Renal cortex interstitium (tissue), 11 donors: ENCODE measurements around the gene RABL2A. TPM values are rescaled to one million over a fixed set of nuclear protein-coding genes. Genes with fewer than 3 reads are reported as not detected.
"Not testable (repeated sequence)": the region's sequence is repeated elsewhere in the genome, so short reads cannot be mapped to it uniquely, and the experiment has no call there.

Experiments used
- DNase-seq, 11 donors: peaks; one replicate each; pipeline ENCODE4 v3.0.0-alpha.2; 2013; ENCODE audit warnings: low read depth in 9 of 11, low spot score in 4 of 11; ENCODE audit errors: extremely low read depth in 1 of 11
- polyA plus RNA-seq, 3 donors: library from polyadenylated mRNA; unstranded; fragments of 120-200 nt; gene quantifications; one replicate each; pipeline ENCODE4 v1.2.1, GENCODE V29; 2013; ENCODE audit not compliant: insufficient read length in 3 of 3

RABL2A gene
- polyA plus RNA-seq, 3 donors, result 45.6 to 74.1 (median 45.9) TPM

DNA sequence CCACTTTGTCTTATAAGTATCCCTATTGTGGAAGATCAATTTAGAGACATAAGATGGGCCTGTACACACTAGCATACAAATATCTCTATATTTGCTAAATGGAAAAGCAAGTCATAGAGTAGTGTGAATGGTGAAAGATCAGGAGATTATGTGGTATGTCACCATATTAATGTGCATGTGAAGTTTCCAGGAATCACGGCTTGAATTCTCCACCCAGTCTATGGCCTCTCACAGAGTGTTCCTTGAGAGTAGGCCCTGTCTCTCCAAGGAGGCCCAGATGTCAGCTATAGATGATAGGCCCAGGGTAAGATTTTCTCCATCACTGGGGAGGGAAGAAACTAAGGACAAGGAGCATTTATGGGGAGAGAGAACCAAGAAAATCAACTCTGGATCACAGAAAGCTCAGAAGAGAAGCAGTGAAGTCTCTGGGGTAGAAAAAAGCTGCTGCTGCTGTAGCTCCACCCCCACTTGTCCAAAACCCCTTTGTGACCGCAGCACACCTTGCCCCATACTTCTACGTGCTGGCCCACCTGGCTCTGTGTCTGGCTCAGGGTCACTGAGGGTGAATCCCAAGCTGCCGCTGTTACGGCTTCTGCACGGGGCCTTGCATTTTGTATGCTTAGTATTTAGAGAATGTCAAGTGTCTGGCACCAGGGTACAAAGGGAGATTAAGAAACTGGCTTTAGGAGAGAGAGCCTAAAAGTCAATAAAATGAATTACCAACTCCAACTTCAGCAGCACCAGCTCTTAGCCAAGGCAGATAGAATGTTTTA, 37.9 kb downstream of the RABL2A start:
- not testable (repeated sequence) for DNase-seq

GRCh38 chr2:113669013-113669412, 41.9 kb downstream of the RABL2A start:
- DNase-seq, result not testable (repeated sequence)

GRCh38 chr2:113672326-113672932, 45.4 kb downstream of the RABL2A start:
- no peak for DNase-seq

DNA sequence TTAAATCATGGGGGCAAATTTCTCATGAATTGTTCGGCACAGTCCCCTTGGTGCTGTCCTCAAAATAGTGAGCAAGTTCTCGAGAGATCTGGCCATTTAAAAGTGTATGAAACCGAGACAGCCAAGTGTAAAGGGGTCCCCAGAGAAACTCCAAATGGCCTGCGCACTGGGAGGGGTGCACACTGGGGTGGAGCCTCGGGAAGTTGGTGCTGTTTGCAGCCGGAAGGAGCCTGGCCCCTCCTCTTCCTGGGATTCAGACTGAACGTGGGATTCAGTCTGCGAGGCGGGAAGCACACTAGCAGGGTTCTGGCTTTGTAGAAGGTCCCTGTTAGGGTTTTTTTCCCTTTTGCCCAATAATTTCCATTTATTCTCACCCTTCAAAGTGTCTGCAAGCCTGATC, 48.8 kb downstream of the RABL2A start:
- DNase-seq, result no peak

GRCh38 chr2:113676623-113677266, 49.7 kb downstream of the RABL2A start:
- DNase-seq, result no peak

GRCh38 chr2:113677330-113677729, 50.3 kb downstream of the RABL2A start:
- no peak for DNase-seq

DNA sequence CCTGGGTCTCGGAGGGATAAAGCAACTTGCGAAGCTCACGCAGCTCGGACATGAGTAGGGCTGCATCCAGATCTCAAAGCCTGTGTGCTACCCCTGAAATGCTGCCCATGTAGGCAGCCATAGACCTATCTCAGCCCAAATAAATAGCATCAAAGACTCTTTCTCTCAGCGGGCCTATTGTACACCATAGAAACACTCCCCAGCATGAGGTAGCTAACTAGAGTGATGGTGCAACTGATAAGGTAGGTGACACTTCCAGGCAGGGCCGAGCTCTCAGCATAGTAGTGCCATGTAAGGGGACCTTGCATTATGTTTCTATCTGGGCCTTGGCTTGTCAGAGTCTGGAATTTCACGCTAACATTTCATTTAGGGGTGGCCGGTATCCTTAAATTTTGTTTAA, 52.4 kb downstream of the RABL2A start:
- no peak for DNase-seq

DNA sequence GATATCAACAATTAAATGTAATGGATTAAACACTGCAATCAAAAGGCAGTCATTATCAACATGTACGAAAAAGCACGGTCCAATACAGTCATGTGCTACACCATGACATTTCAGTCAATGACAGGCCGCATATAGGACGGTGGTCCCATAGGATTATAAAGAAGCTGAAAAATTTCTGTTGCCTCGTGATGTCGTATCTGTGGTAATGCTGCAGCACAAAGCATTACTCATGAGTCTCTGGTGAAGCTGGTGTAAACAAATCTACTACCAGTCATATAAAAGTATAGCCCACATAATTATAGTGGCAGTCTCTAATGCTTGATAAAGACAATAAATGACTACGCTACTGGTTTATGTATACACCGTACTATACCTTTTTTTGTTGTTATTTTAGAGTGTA, 58.4 kb downstream of the RABL2A start:
- no peak for DNase-seq

GRCh38 chr2:113686537-113686936, 59.5 kb downstream of the RABL2A start:
- DNase-seq, result no peak

DNA sequence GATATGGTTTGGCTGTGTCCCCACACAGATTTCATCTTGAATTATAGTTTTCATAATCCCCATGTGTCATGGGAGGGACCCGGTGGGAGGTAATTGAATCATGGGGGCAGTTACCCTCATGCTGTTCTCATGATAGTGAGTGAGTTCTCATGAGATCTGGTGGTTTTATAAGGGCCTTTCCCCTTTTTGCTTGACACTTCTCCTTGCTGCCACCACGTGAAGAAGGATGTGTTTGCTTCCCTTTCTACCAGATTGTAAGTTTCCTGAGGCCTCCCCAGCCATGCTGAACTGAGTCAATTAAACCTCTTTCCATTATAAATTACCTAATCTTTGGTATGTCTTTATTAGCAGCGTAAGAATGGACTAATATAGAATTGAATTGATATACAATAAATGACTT, 63.8 kb downstream of the RABL2A start:
- DNase-seq, result not testable (repeated sequence)

Other genes starting within 250 kb of the RABL2A start
- gene ZNG1B, start 189.6 kb upstream of the RABL2A start, polyA plus RNA-seq, result 10 to 100 TPM; 49.2 to 57.1 (median 51.3) TPM
- gene FOXD4L1, start 128.6 kb upstream of the RABL2A start, polyA plus RNA-seq, result under 1 TPM; 0.11 to 0.39 (median 0.19) TPM
- gene SLC35F5, start 129.4 kb downstream of the RABL2A start, polyA plus RNA-seq, result 100 to 1,000 TPM; 115 to 144 (median 133) TPM